GM19455 (cell line): ENCODE measurements around the gene PROC.

Experiments
- ATAC-seq: cut with Tn5 transposase; IDR thresholded peaks from one replicate; pipeline ENCODE4 v1.9.1; 2021; ENCODE audit not compliant: unreplicated experiment

Gene PROC

DNA sequence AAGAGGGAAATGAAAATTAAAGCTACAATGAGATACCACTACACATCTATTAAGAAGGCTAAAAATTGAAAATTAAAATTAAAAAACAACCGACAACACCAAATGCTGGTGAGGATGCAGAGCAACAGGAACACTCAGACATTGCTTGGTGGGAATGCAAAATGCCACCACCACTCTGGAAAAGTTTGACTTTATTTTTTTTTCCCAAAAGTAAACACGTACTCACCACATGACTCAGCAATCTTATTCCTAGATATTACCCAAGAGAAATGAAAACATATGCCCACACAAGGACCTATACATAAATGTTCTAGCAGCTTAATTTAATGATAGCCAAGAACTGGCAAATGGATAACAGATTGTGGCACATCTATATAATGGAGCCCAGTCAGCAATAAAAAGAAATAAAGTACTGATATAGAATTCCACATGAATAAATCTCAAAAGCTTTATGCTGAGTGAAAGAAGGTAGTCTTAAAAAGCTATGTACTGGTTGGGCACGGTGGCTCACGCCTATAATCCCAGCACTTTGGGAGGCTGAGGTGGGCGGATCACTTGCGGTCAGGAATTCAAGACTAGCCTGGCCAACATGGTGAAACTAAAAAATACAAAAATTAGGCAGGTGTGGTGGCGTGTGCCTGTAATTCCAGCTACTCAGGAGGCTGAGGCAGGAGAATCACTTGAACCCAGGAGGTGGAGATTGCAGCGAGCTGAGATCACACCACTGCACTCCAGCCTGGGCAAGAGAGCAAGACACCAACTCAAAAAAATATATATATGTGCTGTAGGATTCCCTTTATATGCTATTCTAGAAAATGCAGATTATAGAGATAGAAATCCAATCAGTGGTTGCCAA, 4.2 kb upstream of the PROC start:
- ATAC-seq = no peak

DNA sequence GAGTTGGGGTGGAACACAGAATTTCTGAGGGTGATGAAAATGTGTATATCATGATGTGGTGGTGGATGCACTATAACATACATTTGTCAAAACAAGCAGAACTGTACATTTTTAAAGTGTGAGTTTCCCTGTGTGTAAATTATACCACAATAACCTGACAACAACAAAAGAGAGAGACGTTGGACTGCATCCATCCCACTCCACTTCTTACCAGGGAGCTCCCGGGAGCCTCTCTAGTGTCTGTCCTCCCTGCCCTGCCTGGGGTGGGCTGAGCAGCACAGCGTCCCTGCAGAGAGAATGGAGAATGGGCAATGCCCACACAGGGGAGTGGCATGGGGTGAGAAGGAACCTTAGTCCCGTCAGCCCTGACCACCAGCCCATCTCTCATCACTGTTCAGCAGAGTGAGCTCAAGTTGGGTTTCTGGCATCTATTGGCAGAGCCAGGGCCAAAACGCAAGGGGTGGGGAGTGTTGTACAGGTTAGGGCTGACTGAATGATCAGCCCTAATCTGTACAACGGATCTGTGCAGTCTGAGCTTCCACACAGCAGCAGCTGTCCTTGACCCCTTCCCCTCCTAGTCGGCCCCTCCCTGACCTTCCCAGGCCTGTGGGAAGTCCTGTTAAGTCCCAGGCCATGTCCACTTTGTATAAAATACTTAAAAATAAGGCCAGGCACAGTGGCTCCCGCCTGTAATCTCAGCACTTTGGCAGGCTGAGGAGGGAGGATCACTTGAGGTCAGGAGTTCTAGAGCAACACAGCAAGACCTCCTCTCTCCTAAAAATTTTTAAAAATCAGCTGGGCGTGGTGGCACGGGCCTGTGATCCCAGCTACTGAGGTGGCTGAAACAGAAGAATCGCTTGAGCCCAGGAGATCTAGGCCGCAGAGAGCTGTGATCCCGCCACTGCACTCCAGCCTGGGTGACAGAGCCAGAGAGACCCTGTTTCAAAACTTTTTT, 3.3 kb upstream of the PROC start:
- ATAC-seq = no peak

DNA sequence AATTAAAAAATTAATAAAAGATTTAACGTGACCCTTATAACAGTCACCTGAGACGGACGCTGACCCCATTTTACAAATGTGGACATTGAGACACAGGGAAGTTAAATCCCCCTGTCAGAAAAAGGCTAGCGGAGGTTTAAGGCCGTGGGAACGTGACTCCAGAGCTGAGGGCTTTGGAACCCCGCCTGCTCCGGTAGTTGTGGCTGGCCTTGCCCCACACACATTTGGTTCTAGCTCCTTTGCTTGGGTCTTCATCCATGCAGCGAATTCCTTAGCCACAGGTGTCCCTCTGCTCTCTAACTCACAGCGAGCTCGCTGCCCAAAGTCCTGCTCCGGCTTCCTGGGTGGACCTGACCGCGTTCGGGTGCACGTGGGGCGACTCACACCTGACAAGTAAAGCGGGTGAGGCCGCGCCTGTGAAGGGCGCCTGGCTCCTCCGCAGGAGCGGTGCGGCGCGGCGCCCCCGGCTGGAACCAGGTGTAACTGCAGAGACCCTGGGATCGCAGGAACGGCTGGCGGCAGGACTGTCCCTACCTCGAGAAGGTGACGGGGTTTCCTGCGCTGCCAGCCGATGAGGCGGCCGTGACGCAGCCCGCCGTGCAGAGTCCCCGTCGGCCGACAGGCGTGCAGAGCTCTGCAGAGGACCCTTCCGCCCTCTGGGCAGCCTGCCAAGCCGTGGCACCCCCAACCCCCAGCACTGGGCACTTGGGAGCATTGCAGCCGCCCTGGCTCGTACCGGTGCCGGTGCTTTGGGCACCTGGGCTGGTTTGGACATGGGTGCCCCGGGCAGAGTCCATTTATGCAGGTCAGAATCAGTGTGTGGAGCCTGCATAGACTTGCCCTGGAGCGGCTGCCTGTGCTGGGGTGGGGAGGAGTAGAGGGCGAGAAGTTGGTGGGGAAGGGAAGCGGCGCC, 2.4 kb upstream of the PROC start:
- ATAC-seq = peak; percentile 77

DNA sequence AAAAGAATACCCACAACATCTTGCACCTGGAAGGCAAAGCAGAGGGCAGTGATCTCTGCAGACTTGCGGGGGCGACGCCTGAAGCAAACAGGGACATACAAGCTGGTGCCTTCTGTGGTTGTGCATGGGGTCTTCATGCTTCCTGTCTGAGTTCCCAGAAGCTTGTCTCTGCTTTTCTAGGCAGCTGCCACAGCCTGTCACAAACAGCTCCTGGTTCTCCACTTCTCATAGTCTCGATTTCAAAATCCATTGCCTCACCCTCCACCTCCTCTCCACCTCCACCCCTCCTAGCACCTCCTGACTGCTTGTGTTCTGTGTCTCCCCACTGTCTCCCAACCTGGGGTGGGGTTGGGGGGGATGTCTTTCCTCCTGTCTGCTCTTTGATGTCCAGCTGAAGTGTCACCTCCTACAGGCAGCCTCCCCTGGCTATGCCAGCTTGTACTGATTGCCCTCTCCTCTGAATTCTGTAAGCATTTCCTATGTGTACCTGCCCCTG, 1.7 kb upstream of the PROC start:
- no peak for ATAC-seq

DNA sequence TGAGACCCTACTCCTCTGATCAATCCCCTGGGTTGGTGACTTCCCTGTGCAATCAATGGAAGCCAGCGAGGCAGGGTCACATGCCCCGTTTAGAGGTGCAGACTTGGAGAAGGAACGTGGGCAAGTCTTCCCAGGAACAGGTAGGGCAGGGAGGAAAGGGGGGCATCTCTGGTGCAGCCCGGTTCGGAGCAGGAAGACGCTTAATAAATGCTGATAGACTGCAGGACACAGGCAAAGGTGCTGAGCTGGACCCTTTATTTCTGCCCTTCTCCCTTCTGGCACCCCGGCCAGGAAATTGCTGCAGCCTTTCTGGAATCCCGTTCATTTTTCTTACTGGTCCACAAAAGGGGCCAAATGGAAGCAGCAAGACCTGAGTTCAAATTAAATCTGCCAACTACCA, 821 bp upstream of the PROC start:
- ATAC-seq = no peak

DNA sequence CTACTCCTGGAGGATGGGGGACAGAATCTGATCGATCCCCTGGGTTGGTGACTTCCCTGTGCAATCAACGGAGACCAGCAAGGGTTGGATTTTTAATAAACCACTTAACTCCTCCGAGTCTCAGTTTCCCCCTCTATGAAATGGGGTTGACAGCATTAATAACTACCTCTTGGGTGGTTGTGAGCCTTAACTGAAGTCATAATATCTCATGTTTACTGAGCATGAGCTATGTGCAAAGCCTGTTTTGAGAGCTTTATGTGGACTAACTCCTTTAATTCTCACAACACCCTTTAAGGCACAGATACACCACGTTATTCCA, 844 bp downstream of the PROC start:
- no peak for ATAC-seq

DNA sequence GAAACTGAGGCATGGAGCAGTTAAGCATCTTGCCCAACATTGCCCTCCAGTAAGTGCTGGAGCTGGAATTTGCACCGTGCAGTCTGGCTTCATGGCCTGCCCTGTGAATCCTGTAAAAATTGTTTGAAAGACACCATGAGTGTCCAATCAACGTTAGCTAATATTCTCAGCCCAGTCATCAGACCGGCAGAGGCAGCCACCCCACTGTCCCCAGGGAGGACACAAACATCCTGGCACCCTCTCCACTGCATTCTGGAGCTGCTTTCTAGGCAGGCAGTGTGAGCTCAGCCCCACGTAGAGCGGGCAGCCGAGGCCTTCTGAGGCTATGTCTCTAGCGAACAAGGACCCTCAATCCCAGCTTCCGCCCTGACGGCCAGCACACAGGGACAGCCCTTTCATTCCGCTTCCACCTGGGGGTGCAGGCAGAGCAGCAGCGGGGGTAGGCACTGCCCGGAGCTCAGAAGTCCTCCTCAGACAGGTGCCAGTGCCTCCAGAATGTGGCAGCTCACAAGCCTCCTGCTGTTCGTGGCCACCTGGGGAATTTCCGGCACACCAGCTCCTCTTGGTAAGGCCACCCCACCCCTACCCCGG, 1.3 kb downstream of the PROC start:
- no peak for ATAC-seq

DNA sequence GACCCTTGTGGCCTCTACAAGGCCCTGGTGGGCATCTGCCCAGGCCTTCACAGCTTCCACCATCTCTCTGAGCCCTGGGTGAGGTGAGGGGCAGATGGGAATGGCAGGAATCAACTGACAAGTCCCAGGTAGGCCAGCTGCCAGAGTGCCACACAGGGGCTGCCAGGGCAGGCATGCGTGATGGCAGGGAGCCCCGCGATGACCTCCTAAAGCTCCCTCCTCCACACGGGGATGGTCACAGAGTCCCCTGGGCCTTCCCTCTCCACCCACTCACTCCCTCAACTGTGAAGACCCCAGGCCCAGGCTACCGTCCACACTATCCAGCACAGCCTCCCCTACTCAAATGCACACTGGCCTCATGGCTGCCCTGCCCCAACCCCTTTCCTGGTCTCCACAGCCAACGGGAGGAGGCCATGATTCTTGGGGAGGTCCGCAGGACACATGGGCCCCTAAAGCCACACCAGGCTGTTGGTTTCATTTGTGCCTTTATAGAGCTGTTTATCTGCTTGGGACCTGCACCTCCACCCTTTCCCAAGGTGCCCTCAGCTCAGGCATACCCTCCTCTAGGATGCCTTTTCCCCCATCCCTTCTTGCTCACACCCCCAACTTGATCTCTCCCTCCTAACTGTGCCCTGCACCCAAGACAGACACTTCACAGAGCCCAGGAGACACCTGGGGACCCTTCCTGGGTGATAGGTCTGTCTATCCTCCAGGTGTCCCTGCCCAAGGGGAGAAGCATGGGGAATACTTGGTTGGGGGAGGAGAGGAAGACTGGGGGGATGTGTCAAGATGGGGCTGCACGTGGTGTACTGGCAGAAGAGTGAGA, 2.0 kb downstream of the PROC start:
- no peak for ATAC-seq

DNA sequence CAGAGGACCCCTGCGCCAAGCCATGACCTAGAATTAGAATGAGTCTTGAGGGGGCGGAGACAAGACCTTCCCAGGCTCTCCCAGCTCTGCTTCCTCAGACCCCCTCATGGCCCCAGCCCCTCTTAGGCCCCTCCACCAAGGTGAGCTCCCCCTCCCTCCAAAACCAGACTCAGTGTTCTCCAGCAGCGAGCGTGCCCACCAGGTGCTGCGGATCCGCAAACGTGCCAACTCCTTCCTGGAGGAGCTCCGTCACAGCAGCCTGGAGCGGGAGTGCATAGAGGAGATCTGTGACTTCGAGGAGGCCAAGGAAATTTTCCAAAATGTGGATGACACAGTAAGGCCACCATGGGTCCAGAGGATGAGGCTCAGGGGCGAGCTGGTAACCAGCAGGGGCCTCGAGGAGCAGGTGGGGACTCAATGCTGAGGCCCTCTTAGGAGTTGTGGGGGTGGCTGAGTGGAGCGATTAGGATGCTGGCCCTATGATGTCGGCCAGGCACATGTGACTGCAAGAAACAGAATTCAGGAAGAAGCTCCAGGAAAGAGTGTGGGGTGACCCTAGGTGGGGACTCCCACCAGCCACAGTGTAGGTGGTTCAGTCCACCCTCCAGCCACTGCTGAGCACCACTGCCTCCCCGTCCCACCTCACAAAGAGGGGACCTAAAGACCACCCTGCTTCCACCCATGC, 3.0 kb downstream of the PROC start:
- no peak for ATAC-seq

DNA sequence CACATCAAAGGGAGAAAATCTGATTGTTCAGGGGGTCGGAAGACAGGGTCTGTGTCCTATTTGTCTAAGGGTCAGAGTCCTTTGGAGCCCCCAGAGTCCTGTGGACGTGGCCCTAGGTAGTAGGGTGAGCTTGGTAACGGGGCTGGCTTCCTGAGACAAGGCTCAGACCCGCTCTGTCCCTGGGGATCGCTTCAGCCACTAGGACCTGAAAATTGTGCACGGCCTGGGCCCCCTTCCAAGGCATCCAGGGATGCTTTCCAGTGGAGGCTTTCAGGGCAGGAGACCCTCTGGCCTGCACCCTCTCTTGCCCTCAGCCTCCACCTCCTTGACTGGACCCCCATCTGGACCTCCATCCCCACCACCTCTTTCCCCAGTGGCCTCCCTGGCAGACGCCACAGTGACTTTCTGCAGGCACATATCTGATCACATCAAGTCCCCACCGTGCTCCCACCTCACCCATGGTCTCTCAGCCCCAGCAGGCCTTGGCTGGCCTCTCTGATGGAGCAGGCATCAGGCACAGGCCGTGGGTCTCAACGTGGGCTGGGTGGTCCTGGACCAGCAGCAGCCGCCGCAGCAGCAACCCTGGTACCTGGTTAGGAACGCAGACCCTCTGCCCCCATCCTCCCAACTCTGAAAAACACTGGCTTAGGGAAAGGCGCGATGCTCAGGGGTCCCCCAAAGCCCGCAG, 3.8 kb downstream of the PROC start:
- no peak for ATAC-seq

DNA sequence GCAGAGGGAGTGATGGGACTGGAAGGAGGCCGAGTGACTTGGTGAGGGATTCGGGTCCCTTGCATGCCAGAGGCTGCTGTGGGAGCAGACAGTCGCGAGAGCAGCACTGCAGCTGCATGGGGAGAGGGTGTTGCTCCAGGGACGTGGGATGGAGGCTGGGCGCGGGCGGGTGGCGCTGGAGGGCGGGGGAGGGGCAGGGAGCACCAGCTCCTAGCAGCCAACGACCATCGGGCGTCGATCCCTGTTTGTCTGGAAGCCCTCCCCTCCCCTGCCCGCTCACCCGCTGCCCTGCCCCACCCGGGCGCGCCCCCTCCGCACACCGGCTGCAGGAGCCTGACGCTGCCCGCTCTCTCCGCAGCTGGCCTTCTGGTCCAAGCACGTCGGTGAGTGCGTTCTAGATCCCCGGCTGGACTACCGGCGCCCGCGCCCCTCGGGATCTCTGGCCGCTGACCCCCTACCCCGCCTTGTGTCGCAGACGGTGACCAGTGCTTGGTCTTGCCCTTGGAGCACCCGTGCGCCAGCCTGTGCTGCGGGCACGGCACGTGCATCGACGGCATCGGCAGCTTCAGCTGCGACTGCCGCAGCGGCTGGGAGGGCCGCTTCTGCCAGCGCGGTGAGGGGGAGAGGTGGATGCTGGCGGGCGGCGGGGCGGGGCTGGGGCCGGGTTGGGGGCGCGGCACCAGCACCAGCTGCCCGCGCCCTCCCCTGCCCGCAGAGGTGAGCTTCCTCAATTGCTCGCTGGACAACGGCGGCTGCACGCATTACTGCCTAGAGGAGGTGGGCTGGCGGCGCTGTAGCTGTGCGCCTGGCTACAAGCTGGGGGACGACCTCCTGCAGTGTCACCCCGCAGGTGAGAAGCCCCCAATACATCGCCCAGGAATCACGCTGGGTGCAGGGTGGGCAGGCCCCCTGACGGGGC, 4.6 kb downstream of the PROC start:
- ATAC-seq = no peak

DNA sequence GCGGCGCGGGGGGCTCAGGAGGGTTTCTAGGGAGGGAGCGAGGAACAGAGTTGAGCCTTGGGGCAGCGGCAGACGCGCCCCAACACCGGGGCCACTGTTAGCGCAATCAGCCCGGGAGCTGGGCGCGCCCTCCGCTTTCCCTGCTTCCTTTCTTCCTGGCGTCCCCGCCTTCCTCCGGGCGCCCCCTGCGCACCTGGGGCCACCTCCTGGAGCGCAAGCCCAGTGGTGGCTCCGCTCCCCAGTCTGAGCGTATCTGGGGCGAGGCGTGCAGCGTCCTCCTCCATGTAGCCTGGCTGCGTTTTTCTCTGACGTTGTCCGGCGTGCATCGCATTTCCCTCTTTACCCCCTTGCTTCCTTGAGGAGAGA, 5.2 kb downstream of the PROC start:
- ATAC-seq = no peak

DNA sequence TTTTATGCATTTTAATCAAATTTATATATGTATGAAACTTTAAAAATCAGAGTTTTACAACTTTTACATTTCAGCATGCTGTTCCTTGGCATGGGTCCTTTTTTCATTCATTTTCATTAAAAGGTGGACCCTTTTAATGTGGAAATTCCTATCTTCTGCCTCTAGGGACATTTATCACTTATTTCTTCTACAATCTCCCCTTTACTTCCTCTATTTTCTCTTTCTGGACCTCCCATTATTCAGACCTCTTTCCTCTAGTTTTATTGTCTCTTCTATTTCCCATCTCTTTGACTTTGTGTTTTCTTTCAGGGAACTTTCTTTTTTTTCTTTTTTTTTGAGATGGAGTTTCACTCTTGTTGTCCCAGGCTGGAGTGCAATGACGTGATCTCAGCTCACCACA, 5.7 kb downstream of the PROC start:
- no peak for ATAC-seq

DNA sequence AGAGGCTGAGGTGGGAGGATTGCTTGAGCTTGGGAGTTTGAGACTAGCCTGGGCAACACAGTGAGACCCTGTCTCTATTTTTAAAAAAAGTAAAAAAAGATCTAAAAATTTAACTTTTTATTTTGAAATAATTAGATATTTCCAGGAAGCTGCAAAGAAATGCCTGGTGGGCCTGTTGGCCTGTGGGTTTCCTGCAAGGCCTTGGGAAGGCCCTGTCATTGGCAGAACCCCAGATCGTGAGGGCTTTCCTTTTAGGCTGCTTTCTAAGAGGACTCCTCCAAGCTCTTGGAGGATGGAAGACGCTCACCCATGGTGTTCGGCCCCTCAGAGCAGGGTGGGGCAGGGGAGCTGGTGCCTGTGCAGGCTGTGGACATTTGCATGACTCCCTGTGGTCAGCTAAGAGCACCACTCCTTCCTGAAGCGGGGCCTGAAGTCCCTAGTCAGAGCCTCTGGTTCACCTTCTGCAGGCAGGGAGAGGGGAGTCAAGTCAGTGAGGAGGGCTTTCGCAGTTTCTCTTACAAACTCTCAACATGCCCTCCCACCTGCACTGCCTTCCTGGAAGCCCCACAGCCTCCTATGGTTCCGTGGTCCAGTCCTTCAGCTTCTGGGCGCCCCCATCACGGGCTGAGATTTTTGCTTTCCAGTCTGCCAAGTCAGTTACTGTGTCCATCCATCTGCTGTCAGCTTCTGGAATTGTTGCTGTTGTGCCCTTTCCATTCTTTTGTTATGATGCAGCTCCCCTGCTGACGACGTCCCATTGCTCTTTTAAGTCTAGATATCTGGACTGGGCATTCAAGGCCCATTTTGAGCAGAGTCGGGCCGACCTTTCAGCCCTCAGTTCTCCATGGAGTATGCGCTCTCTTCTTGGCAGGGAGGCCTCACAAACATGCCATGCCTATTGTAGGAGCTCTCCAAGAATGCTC, 6.6 kb downstream of the PROC start:
- no peak for ATAC-seq

DNA sequence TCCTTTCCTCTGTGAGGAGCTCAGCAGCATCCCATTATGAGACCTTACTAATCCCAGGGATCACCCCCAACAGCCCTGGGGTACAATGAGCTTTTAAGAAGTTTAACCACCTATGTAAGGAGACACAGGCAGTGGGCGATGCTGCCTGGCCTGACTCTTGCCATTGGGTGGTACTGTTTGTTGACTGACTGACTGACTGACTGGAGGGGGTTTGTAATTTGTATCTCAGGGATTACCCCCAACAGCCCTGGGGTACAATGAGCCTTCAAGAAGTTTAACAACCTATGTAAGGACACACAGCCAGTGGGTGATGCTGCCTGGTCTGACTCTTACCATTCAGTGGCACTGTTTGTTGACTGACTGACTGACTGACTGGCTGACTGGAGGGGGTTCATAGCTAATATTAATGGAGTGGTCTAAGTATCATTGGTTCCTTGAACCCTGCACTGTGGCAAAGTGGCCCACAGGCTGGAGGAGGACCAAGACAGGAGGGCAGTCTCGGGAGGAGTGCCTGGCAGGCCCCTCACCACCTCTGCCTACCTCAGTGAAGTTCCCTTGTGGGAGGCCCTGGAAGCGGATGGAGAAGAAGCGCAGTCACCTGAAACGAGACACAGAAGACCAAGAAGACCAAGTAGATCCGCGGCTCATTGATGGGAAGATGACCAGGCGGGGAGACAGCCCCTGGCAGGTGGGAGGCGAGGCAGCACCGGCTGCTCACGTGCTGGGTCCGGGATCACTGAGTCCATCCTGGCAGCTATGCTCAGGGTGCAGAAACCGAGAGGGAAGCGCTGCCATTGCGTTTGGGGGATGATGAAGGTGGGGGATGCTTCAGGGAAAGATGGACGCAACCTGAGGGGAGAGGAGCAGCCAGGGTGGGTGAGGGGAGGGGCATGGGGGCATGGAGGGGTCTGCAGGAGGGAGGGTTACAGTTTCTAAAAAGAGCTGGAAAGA, 7.6 kb downstream of the PROC start:
- ATAC-seq = no peak
